ENCODE data around the gene TERB2.
"Not testable (repeated sequence)": the region's sequence is repeated elsewhere in the genome, so short reads cannot be mapped to it uniquely, and the experiment has no call there.

- TF ChIP-seq POLR2A (IDR thresholded peaks at IDR 0.05; ENCODE audit: low read length); GATA1 (IDR thresholded peaks at IDR 0.05; ENCODE audit: low read depth, low read length): not testable (repeated sequence)
Measured at GRCh38 chr15:44986346-44987055, 30.0 kb downstream of the TERB2 start.

Data from erythroblast (primary cell).